ENCODE data around the gene ADCY7. TPM values are rescaled to one million over a fixed set of nuclear protein-coding genes. Genes with fewer than 3 reads are reported as not detected.

ADCY7 gene
- polyA plus RNA-seq, 3 donors, result 3.5 to 10.9 (median 5.3) TPM

- H3K27ac ChIP-seq (ENCODE audit: low read depth, low read length), result no peak overlapping the region
- 73 to 85% (median 80%) methylated on average over 21 of the region's 21 CpGs for WGBS, 3 donors
Observed at GRCh38 chr16:50301626-50302471, 35.5 kb downstream of the ADCY7 start.

- 90 to 91% (median 90%) methylated on average over 15 of the region's 15 CpGs for WGBS, 3 donors
- H3K27ac ChIP-seq (ENCODE audit: low read depth, low read length), result no peak overlapping the region
Observed at GRCh38 chr16:50302472-50303005, 36.2 kb downstream of the ADCY7 start.

GRCh38 chr16:50303041-50303604 is 36.8 kb downstream of the ADCY7 start:
- WGBS, 3 donors, result 84 to 89% (median 86%) methylated on average over 11 of the region's 11 CpGs
- no peak overlapping the region for H3K27ac ChIP-seq (ENCODE audit: low read depth, low read length)

GRCh38 chr16:50303605-50304466 is 37.5 kb downstream of the ADCY7 start:
- no peak overlapping the region for H3K27ac ChIP-seq (ENCODE audit: low read depth, low read length)
- WGBS, 3 donors, result 82 to 89% (median 86%) methylated on average over 29 to 33 of the region's 33 CpGs

GRCh38 chr16:50304467-50305440 is 38.4 kb downstream of the ADCY7 start:
- H3K27ac ChIP-seq (ENCODE audit: low read depth, low read length), result no peak overlapping the region
- 92 to 95% (median 95%) methylated on average over 25 of the region's 25 CpGs for WGBS, 3 donors

GRCh38 chr16:50305441-50306061 is 39.2 kb downstream of the ADCY7 start:
- WGBS, 3 donors, result 86 to 91% (median 90%) methylated on average over 19 to 21 of the region's 21 CpGs
- no peak overlapping the region for H3K27ac ChIP-seq (ENCODE audit: low read depth, low read length)

- 77 to 80% (median 80%) methylated on average over 9 of the region's 9 CpGs for WGBS, 3 donors
- H3K27ac ChIP-seq (ENCODE audit: low read depth, low read length), result no peak overlapping the region
Observed at GRCh38 chr16:50306287-50306686, 39.9 kb downstream of the ADCY7 start.

- H3K27ac ChIP-seq (ENCODE audit: low read depth, low read length), result no peak overlapping the region
- WGBS, 3 donors, result 90 to 95% (median 92%) methylated on average over 17 to 18 of the region's 18 CpGs
Observed at GRCh38 chr16:50308237-50308965, 42.0 kb downstream of the ADCY7 start.

- WGBS, 3 donors, result 81 to 83% (median 82%) methylated on average over 10 to 11 of the region's 11 CpGs
- H3K27ac ChIP-seq (ENCODE audit: low read depth, low read length), result no peak overlapping the region
Observed at GRCh38 chr16:50309156-50309526, 42.8 kb downstream of the ADCY7 start.

GRCh38 chr16:50309527-50310307 is 43.4 kb downstream of the ADCY7 start:
- H3K27ac ChIP-seq (ENCODE audit: low read depth, low read length), result no peak overlapping the region
- 60 to 68% (median 62%) methylated on average over 15 of the region's 15 CpGs for WGBS, 3 donors

- 69 to 81% (median 79%) methylated on average over 18 of the region's 18 CpGs for WGBS, 3 donors
- H3K27ac ChIP-seq (ENCODE audit: low read depth, low read length), result no peak overlapping the region
Observed at GRCh38 chr16:50310308-50311133, 44.2 kb downstream of the ADCY7 start.

GRCh38 chr16:50311134-50311528 is 44.8 kb downstream of the ADCY7 start:
- 76 to 86% (median 81%) methylated on average over 4 of the region's 4 CpGs for WGBS, 3 donors

GRCh38 chr16:50311891-50312501 is 45.6 kb downstream of the ADCY7 start:
- no peak overlapping the region for H3K27ac ChIP-seq (ENCODE audit: low read depth, low read length)
- WGBS, 3 donors, result 83 to 90% (median 85%) methylated on average over 22 of the region's 22 CpGs

More at GRCh38 chr16:50311134-50311528, 44.8 kb downstream of the ADCY7 start:
- H3K27ac ChIP-seq (ENCODE audit: low read depth, low read length), result no peak overlapping the region

- 67 to 84% (median 69%) methylated on average over 31 of the region's 31 CpGs for WGBS, 3 donors
- no peak overlapping the region for H3K27ac ChIP-seq (ENCODE audit: low read depth, low read length)
Observed at GRCh38 chr16:50313596-50314478, 47.5 kb downstream of the ADCY7 start.
